Measurements from ENCODE around the gene KIAA1328. TPM values are rescaled to one million over a fixed set of nuclear protein-coding genes. Genes with fewer than 3 reads are reported as not detected.

The KIAA1328 gene
- total and polyA plus RNA-seq, 2 experiments from 2014 or later: 3.8 to 11.5 TPM

DNA sequence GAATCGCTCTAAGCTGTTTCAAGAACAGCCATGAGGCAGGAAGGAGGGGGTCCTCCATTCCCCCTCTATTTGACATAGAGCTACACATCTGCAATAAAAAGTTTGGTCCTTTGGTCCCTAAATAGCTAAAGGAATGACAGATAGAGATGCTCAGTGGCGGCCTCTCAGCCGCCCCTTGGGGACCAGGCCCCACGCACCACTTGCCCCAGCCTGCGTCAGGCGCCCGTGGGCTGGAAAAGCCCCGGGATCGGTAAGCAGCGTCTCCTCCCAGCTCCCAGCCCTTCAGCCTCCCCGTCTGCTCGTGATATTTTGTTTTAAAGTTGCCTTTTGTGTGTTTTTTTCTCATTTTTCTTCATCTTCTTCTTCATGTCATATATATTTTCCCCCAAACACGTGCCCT is 415.7 kb downstream of the KIAA1328 start:
- Histone ChIP-seq H3K9me3 (ENCODE audit: low read depth) (no peaks in the 10 kb centered on the region), H3K4me1 (ENCODE audit: low read depth) (no peaks in the 10 kb centered on the region), H3K27me3 (peaks cover 25% of the 10 kb centered on the region), H3K4me3 (no peak overlapping the region), H3K36me3 (no peaks in the 10 kb centered on the region), H3K27ac (no peak overlapping the region)
- no peak for DNase-seq (ENCODE audit: low read depth in 1 of 2, low spot score in 1 of 2)
- TF ChIP-seq, protein P1, sequence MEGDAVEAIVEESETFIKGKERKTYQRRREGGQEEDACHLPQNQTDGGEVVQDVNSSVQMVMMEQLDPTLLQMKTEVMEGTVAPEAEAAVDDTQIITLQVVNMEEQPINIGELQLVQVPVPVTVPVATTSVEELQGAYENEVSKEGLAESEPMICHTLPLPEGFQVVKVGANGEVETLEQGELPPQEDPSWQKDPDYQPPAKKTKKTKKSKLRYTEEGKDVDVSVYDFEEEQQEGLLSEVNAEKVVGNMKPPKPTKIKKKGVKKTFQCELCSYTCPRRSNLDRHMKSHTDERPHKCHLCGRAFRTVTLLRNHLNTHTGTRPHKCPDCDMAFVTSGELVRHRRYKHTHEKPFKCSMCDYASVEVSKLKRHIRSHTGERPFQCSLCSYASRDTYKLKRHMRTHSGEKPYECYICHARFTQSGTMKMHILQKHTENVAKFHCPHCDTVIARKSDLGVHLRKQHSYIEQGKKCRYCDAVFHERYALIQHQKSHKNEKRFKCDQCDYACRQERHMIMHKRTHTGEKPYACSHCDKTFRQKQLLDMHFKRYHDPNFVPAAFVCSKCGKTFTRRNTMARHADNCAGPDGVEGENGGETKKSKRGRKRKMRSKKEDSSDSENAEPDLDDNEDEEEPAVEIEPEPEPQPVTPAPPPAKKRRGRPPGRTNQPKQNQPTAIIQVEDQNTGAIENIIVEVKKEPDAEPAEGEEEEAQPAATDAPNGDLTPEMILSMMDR (IDR thresholded peaks at IDR 0.05; ENCODE audit: low read depth, low read length): no peak

DNA sequence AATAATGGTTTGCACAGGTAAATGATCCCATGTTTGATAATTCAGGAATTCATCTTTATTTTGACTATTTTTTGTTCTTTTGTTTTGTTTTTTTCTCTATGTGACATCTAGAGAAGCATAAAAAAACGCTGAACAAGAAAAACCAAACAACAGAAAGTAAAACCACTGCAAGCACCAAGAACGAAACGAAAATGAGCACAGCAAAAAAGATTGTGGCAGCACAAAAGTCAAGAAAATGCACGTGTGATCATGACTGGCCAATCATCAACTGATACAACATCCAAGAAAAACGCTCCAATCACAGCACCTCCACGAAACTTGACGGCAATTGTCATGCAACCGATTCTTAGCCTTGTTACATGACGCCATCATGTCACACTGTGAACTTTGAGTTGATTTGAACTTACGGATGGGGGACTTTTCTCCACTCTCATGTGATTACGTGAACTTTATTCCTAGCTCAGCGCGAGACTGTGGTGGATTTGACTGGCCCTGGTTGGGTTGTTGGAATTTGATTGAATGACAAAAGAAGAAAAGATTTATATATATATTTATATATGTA is 417.9 kb downstream of the KIAA1328 start:
- no peaks in the 10 kb centered on the region for H3K36me3 ChIP-seq
- TF ChIP-seq, protein P1 (IDR thresholded peaks at IDR 0.05; ENCODE audit: low read depth, low read length): no peak
- no peak for DNase-seq (ENCODE audit: low read depth in 1 of 2, low spot score in 1 of 2)
- H3K4me1 ChIP-seq (ENCODE audit: low read depth): no peaks in the 10 kb centered on the region
- no peak overlapping the region for H3K4me3 ChIP-seq
- no peak overlapping the region for H3K27ac ChIP-seq
- H3K9me3 ChIP-seq (ENCODE audit: low read depth): no peaks in the 10 kb centered on the region
- peaks cover 28% of the 10 kb centered on the region for H3K27me3 ChIP-seq

DNA sequence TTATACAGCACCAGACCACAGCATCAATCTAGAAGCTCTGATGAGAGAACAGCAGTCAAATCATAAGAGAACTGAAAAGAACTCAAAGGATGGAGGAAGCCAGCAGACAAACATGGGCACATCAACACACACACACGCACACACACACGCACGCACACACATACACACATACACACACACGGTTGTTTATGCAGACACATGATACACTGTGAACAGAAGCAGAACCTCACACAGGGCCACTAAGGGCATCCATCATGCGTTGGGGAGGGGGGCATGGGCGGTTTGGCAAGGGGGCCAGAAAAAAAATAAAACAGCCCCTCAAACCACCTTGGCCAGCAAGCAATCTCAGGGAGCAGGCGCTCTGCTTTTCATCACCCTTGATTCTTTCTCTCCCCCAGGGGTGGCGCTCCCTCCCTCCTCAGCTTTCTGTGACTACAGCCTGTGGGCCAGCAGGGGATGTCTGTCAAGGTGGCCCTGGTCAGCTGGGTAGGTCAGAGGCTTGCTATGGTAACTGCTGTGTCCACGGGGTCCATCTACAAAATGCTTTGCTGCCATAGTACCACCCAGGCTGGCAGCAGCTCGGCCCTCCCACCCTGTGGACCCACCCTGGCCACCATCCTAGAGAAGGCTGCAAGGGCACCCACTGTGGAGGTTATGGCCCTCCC is 418.7 kb downstream of the KIAA1328 start:
- no peak for DNase-seq (ENCODE audit: low read depth in 1 of 2, low spot score in 1 of 2)
- no peak overlapping the region for H3K4me3 ChIP-seq
- no peak overlapping the region for H3K27ac ChIP-seq
- no peaks in the 10 kb centered on the region for H3K36me3 ChIP-seq
- H3K4me1 ChIP-seq (ENCODE audit: low read depth): no peaks in the 10 kb centered on the region
- peaks cover 29% of the 10 kb centered on the region for H3K27me3 ChIP-seq
- TF ChIP-seq, protein P1 (IDR thresholded peaks at IDR 0.05; ENCODE audit: low read depth, low read length): no peak
- no peaks in the 10 kb centered on the region for H3K9me3 ChIP-seq (ENCODE audit: low read depth)

DNA sequence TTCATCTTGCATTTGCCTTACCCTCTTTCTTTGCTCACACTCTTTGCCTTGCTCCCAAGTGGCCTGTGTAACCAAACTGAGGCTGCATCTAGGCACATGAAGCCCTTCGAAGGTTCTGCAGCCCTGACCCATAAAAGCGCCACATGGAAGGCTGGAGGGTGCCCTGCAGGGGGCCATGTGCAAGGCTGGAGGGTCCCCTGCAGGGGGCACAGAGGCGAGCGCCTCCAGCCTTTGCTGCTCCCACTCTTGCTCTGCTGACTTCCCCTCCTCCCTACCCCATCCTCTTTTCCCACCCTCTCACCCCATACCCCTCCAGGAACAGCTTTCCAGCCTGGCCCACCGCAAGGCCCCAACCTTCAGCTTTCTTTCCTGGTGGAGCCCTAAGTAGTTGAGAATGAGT is 419.4 kb downstream of the KIAA1328 start:
- TF ChIP-seq, protein P1 (IDR thresholded peaks at IDR 0.05; ENCODE audit: low read depth, low read length): no peak
- no peaks in the 10 kb centered on the region for H3K36me3 ChIP-seq
- DNase-seq (ENCODE audit: low read depth in 1 of 2, low spot score in 1 of 2): no peak
- H3K27ac ChIP-seq: no peak overlapping the region
- no peak overlapping the region for H3K4me3 ChIP-seq
- H3K4me1 ChIP-seq (ENCODE audit: low read depth): no peaks in the 10 kb centered on the region
- H3K27me3 ChIP-seq: peaks cover 34% of the 10 kb centered on the region
- no peaks in the 10 kb centered on the region for H3K9me3 ChIP-seq (ENCODE audit: low read depth)

DNA sequence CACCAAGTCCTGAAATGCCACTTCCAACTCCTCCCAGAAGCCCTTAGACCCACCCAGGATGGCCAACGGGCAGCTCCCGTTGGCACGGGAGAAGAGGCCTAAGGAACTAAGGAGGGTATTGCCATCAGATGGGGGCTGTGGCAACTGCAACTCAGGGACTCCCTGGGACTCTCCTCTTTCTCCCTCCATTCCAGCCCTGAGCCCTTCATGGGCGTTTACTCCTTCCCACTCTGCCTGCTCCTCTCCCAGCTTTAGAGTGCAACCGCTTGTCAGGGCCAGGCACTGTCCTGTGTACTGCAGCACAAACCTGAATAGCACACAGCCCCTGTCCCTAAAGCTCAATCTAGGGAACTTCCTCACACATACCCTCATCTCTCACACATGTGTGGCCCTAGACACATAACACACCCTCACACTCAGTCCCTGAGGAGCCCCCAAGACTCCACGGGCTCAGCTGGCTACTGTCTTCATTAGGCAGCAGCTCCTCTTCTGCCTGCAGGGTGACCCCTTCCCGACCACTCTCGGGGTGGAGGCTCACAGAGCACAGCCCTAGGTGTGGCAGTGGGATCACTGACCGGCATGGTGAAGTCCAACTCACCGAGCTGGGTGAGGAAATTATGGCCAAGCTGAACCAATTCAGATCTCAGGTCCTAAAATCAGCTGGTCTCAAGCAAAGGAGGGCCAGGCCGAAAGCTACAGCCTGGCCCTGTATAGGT is 420.4 kb downstream of the KIAA1328 start:
- Histone ChIP-seq H3K9me3 (ENCODE audit: low read depth) (no peaks in the 10 kb centered on the region), H3K27ac (no peak overlapping the region), H3K4me1 (ENCODE audit: low read depth) (no peaks in the 10 kb centered on the region), H3K4me3 (no peak overlapping the region), H3K27me3 (peaks cover 26% of the 10 kb centered on the region), H3K36me3 (no peaks in the 10 kb centered on the region)
- TF ChIP-seq, protein P1 (IDR thresholded peaks at IDR 0.05; ENCODE audit: low read depth, low read length): no peak
- no peak for DNase-seq (ENCODE audit: low read depth in 1 of 2, low spot score in 1 of 2)
